AG04450 (cell line): ENCODE measurements around the gene DAPK2. TPM values are rescaled to one million over a fixed set of nuclear protein-coding genes. Genes with fewer than 3 reads are reported as not detected.

Source experiments
- CTCF ChIA-PET: fragments of 300-600, 350-600 bp; formaldehyde crosslinking; extraction: SDS; loops from one replicate; lab custom pipeline; 2022; ENCODE audit warnings: antibody characterized with exemption, inconsistent platforms; lab: Charles Lee
- POLR2A ChIA-PET: fragments of 350-600 bp; formaldehyde crosslinking; extraction: SDS; loops from one replicate; lab custom pipeline; 2021; ENCODE audit warnings: antibody characterized with exemption, inconsistent platforms; lab: Yijun Ruan, JAX
- DNase-seq: peaks from one replicate; pipeline ENCODE4 v3.0.0-alpha.2; 2011; ENCODE audit warnings: low read depth, low spot score
- H3K27ac ChIP-seq: one replicate; pipeline ENCODE4 v1.5.1; 2012; ENCODE audit warnings: low read depth, low read length, control low read depth
- H3K27me3 ChIP-seq: one replicate; pipeline ENCODE4 v1.6.0; 2012; ENCODE audit warnings: low read length; ENCODE audit not compliant: control insufficient read depth, insufficient read depth
- H3K4me3 ChIP-seq: 2 replicates; pipeline ENCODE4 v1.5.1; 2011; ENCODE audit warnings: mild to moderate bottlenecking, low read depth, low read length, control low read depth
- H3K9me3 ChIP-seq: 2 replicates; pipeline ENCODE4 v1.5.1; 2012; ENCODE audit warnings: low read length; ENCODE audit not compliant: control insufficient read depth, insufficient read depth
- polyA plus RNA-seq: library from polyadenylated mRNA; depleted of rRNA; stranded (reverse); fragments of >200 nt; gene quantifications from 2 replicates; pipeline ENCODE4 v1.2.3, GENCODE V29; 2011
- TF ChIP-seq, protein P1 (sequence below): IDR thresholded peaks from 2 replicates; pipeline ENCODE4 v1.5.1; 2011; ENCODE audit warnings: low read depth, low read length, control low read depth, inconsistent platforms

DAPK2 gene
- polyA plus RNA-seq, 1 experiment: 0.42 TPM

DNA sequence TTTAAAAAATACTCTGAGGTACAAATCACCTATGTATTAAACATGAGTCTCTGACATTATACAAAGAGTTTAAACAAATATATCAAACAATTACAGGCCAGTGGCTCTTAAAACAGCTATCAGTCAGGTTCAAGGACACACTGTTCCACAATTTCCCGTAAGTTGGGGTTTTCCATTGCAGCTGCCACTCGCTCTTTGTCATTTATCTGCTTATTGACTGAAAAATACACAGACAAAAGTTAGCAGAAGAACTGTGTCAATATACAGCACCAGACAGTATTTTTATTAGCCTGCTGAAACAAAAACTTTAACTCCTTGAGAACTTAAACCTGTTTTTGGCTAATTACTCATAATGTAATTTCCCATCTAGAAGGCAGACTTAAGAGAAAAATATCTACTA, 26.5 kb upstream of the DAPK2 start:
- CTCF ChIA-PET: no interaction called here
- POLR2A ChIA-PET: interaction anchor here (1.0 kb wide), 1 partner anchor 21 kb away, joined by 4 read pairs; the partner anchor contains the start of gene CIAO2A
- Histone ChIP-seq H3K9me3 (no peaks in the 10 kb centered on the region), H3K4me3 (no peak overlapping the region), H3K27me3 (no peaks in the 10 kb centered on the region), H3K27ac (no peak overlapping the region)
- TF ChIP-seq, protein P1, sequence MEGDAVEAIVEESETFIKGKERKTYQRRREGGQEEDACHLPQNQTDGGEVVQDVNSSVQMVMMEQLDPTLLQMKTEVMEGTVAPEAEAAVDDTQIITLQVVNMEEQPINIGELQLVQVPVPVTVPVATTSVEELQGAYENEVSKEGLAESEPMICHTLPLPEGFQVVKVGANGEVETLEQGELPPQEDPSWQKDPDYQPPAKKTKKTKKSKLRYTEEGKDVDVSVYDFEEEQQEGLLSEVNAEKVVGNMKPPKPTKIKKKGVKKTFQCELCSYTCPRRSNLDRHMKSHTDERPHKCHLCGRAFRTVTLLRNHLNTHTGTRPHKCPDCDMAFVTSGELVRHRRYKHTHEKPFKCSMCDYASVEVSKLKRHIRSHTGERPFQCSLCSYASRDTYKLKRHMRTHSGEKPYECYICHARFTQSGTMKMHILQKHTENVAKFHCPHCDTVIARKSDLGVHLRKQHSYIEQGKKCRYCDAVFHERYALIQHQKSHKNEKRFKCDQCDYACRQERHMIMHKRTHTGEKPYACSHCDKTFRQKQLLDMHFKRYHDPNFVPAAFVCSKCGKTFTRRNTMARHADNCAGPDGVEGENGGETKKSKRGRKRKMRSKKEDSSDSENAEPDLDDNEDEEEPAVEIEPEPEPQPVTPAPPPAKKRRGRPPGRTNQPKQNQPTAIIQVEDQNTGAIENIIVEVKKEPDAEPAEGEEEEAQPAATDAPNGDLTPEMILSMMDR: no peak
- no peak for DNase-seq

DNA sequence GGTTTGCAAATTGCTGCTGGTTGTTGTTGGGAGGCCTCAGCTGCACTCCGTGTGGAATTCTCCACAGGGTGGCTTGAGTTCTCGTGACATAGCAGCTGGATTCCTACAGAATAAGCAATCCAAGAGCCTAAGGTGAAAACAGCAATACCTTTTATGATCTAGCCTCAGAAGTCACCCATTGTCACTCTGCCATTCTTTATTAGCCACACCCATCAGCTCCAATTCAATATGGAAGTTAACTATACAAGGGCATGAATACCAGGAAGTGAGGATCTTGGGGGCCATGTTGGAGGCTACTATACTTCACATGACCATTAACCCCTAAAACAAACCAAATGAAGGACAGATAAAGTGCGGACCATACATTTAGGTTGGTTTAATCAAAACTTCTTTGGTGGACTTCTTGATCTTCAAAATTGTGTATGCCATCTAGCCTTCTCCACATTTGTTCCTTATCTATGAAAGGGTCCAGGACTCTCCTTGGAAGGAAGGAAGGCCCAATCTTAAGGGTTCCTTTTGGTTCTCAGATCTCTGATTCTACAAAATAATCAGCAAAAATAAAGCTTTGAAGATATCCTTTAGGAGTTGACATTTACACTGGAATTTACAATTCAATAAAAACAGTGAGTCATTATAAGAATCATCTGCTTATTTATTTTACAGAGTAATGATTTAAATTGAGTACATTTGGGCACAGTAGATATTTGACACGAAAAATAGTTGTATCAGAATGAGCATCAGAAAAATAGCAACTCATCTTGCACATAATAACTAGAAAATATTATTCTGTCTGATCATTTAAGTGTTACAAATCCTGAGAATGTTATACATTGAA, 25.9 kb upstream of the DAPK2 start:
- ChIA-PET POLR2A (interaction anchor here (0.5 to 1.0 kb wide), 3 partner anchors 21 to 81 kb away, joined by 3 to 4 read pairs (median 4); partner anchors contain the start of gene CIAO2A), CTCF (interaction anchor here (0.7 to 10.1 kb wide), 4 partner anchors 30 to 462 kb away, joined by 3 to 189 read pairs (median 28); no protein-coding TSS in a partner anchor)
- Histone ChIP-seq H3K27me3 (no peaks in the 10 kb centered on the region), H3K4me3 (no peak overlapping the region), H3K27ac (peak overlapping the region; percentile 0), H3K9me3 (no peaks in the 10 kb centered on the region)
- no peak for DNase-seq
- TF ChIP-seq, protein P1: no peak

DNA sequence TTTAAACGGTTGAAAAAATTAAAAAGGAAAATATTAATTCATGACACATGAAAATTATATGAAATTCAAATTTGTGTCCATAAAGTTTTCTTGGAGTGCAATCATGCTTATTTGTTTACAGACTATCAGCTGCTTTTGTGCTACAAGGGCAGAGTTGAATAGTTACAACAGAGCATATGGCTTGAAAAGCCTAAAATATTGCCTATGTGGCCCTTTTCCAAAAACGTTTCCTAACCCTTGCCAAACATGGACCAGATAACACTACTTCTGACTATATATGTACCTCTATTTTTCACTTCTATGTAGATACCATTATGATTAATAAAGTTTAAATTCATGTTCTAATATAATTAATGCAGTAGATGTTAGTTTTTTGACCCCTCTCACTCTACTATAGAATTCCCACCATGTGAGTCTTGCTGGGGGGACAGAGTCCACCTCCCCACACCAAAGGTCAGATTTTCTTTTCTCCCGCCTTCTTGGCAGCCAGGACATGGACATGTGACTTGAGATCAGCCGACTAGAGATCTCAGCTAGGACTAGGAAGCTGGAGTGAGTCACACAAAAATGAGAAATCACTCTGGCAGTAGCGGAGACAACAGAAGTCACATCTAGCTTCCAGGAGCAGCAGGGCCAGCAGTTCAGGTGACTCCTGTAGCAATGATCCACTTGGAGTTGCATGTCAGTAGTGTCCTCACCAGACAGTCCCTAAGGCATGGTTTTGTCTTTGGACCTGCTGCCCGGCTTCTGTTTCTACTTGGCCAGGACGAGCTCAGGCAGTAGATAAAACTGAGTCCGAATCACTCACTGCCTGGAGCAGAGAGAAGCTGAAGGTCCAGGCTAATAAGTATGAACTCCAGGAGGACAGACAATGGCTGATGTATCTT, 24.9 kb upstream of the DAPK2 start:
- DNase-seq: peak; percentile 39
- ChIA-PET CTCF (interaction anchor here (0.7 to 10.1 kb wide), 4 partner anchors 31 to 461 kb away, joined by 3 to 189 read pairs (median 28); no protein-coding TSS in a partner anchor), POLR2A (interaction anchor here (0.5 to 1.0 kb wide), 4 partner anchors 15 to 179 kb away, joined by 3 to 4 read pairs (median 3); no protein-coding TSS in a partner anchor)
- Histone ChIP-seq H3K27me3 (no peaks in the 10 kb centered on the region), H3K4me3 (no peak overlapping the region), H3K27ac (peak overlapping the region; percentile 0), H3K9me3 (no peaks in the 10 kb centered on the region)
- TF ChIP-seq, protein P1: no peak

DNA sequence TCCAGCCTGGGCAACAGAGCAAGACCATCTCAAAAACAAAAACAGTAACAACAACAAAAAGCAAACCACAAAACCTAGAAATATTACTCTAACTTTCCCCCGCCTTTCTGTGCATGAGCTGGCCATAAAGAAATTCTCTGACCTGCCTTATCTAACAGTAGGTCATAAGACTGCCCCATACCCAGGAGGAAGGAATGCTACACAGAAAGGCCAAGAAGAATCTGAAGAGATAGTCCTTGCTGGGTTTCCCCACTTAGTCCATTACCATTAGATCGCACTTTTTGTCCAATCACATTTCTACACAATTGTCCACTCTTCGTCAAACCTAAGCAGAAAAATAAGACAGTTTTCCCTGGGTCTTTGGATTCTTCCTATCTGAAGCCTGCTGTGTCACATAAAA, 23.8 kb upstream of the DAPK2 start:
- no peak for DNase-seq
- TF ChIP-seq, protein P1: no peak
- Histone ChIP-seq H3K27ac (no peak overlapping the region), H3K9me3 (no peaks in the 10 kb centered on the region), H3K27me3 (no peaks in the 10 kb centered on the region), H3K4me3 (no peak overlapping the region)
- ChIA-PET POLR2A (interaction anchor here (0.7 kb wide), 1 partner anchor 178 kb away, joined by 3 read pairs; no protein-coding TSS in a partner anchor), CTCF (interaction anchor here (1.3 to 10.1 kb wide), 3 partner anchors 24 to 460 kb away, joined by 3 to 189 read pairs (median 51); partner anchors contain the start of gene DAPK2)
